SK-N-MC (cell line): ENCODE measurements around the gene MTMR4.

Experiments
- EZH2 ChIP-seq: fragments of 200-600 bp; sonication (generic); IDR thresholded peaks from one replicate; pipeline ENCODE4 v1.6.1; 2017; ENCODE audit warnings: antibody characterized with exemption
- POLR2AphosphoS5 ChIP-seq: IDR thresholded peaks from 2 replicates; pipeline ENCODE4 v1.6.1; 2012; ENCODE audit warnings: mild to moderate bottlenecking, low read depth, low read length, borderline replicate concordance

GRCh38 chr17:58476812-58477211, 37.6 kb downstream of the MTMR4 start:
- TF ChIP-seq POLR2AphosphoS5 (no peak), EZH2 (no peak)
